HepG2 (cell line): ENCODE data around the gene APOM. TPM values are rescaled to one million over a fixed set of nuclear protein-coding genes. Genes with fewer than 3 reads are reported as not detected.

ENCODE experiments used
- ASH2L ChIP-seq: fragments of 300-600, 200-600 bp; sonication (generic); IDR thresholded peaks from 2 replicates; pipeline ENCODE4 v1.7.0; 2017; ENCODE audit warnings: low read depth, mild to moderate bottlenecking, moderate library complexity, mixed read lengths, low read length; ENCODE audit not compliant: insufficient read length
- CEBPB ChIP-seq: IDR thresholded peaks from 2 replicates; pipeline ENCODE4 v1.6.1; 2011; ENCODE audit warnings: low read depth, low read length, improper control_type of control experiment, borderline replicate concordance
- EP300 ChIP-seq, 3 experiments: sonication (generic) in 1 of 3; formaldehyde crosslinking in 1 of 3; IDR thresholded peaks; 2 replicates each; pipeline versions ENCODE4 v1.5.1 to v1.6.1; 2011 to 2020; ENCODE audit warnings: low read depth in 2 of 3, low read length in 2 of 3, borderline replicate concordance in 1 of 3, improper control_type of control experiment in 1 of 3, mild to moderate bottlenecking in 1 of 3, missing genetic modification reagents in 1 of 3, moderate library complexity in 1 of 3
- GATAD2A ChIP-seq: IDR thresholded peaks from 2 replicates; pipeline ENCODE4 v1.6.1; 2016
- KDM5B ChIP-seq: sonication (generic); formaldehyde crosslinking; IDR thresholded peaks from 2 replicates; pipeline ENCODE4 v1.4.0; 2020; ENCODE audit warnings: missing genetic modification reagents, mild to moderate bottlenecking, borderline replicate concordance
- PHF21A ChIP-seq: sonication (generic); formaldehyde crosslinking; IDR thresholded peaks from 2 replicates; pipeline ENCODE4 v1.5.0; 2020; ENCODE audit warnings: mild to moderate bottlenecking, missing genetic modification reagents
- PHF5A ChIP-seq: IDR thresholded peaks from one replicate; pipeline ENCODE4 v1.6.1; 2018; ENCODE audit warnings: low read depth, missing genetic modification reagents; ENCODE audit not compliant: unreplicated experiment
- POLR2A ChIP-seq, 2 experiments: IDR thresholded peaks; 2 replicates each; pipeline ENCODE4 v1.6.1; 2011; ENCODE audit warnings: low read depth in 2 of 2, low read length in 2 of 2, mild to moderate bottlenecking in 1 of 2, moderate library complexity in 1 of 2; ENCODE audit not compliant: insufficient read depth in 1 of 2
- SAP130 ChIP-seq: IDR thresholded peaks from 2 replicates; pipeline ENCODE4 v1.6.1; 2016; ENCODE audit warnings: low read depth
- TBL1XR1 ChIP-seq: fragments of 150-350 bp; IDR thresholded peaks from 2 replicates; pipeline ENCODE4 v1.6.1; 2014; ENCODE audit warnings: borderline replicate concordance, low read length; ENCODE audit not compliant: partially characterized antibody
- THAP11 ChIP-seq: IDR thresholded peaks from 2 replicates; pipeline ENCODE4 v1.6.1; 2016; ENCODE audit warnings: missing biosample characterization, missing genetic modification reagents
- ZMYM2 ChIP-seq: sonication (generic); formaldehyde crosslinking; IDR thresholded peaks from 2 replicates; pipeline ENCODE4 v1.8.0; 2022; ENCODE audit warnings: mild to moderate bottlenecking, missing genetic modification reagents
- ZSCAN20 ChIP-seq: sonication (generic); formaldehyde crosslinking; IDR thresholded peaks from 2 replicates; pipeline ENCODE4 v1.4.0; 2020; ENCODE audit warnings: missing genetic modification reagents, mild to moderate bottlenecking, borderline replicate concordance
- polyA plus RNA-seq, 8 experiments: library from polyadenylated mRNA; depleted of rRNA in 3 of 8; stranded (reverse) in 7 of 8; unstranded in 1 of 8; fragments of >200 nt; fragmentation: Illumina TruSeq in 4 of 8; extraction: Trizol in 4 of 8; gene quantifications; 2 replicates each; pipeline versions ENCODE4 v1.2.1 to v1.2.3, GENCODE V29; 2011 to 2016; ENCODE audit warnings: low read depth in 4 of 8, missing spikeins in 1 of 8, mixed read lengths in 1 of 8; ENCODE audit not compliant: insufficient read depth in 1 of 8
- total RNA-seq, 5 experiments: library from RNA; depleted of rRNA; stranded (reverse); fragments of >200 nt; fragmentation: Illumina TruSeq; extraction: Trizol; gene quantifications; 2 replicates each; pipeline ENCODE4 v1.2.3, GENCODE V29; 2016; ENCODE audit warnings: low read depth in 1 of 5
- TF ChIP-seq, protein P1 (sequence below): sonication (generic); formaldehyde crosslinking; IDR thresholded peaks from 2 replicates; pipeline ENCODE4 v1.5.0; 2020; ENCODE audit warnings: mild to moderate bottlenecking, missing genetic modification reagents
- TF ChIP-seq, protein P2 (sequence below): sonication (generic); formaldehyde crosslinking; conservative IDR thresholded peaks from 2 replicates; pipeline ENCODE4 v1.4.0; 2020; ENCODE audit warnings: mild to moderate bottlenecking, missing genetic modification reagents, moderate library complexity
- TF ChIP-seq, protein P3 (sequence below): sonication (generic); formaldehyde crosslinking; IDR thresholded peaks from 2 replicates; pipeline ENCODE4 v1.4.0; 2020; ENCODE audit warnings: missing genetic modification reagents, mild to moderate bottlenecking, borderline replicate concordance
- TF ChIP-seq, protein P4 (sequence below): sonication (generic); formaldehyde crosslinking; IDR thresholded peaks from 2 replicates; pipeline ENCODE4 v1.4.0; 2020; ENCODE audit warnings: missing genetic modification reagents
- TF ChIP-seq, protein P5 (sequence below): sonication (generic); formaldehyde crosslinking; IDR thresholded peaks from 2 replicates; pipeline ENCODE4 v1.5.0; 2020; ENCODE audit warnings: mild to moderate bottlenecking, missing genetic modification reagents, borderline replicate concordance

APOM gene
- total and polyA plus RNA-seq, 2 of the 13 experiments (the other 11 are each of a cell fraction or from before 2014, with no cell fraction given), result 98.2 to 1,140 TPM

DNA sequence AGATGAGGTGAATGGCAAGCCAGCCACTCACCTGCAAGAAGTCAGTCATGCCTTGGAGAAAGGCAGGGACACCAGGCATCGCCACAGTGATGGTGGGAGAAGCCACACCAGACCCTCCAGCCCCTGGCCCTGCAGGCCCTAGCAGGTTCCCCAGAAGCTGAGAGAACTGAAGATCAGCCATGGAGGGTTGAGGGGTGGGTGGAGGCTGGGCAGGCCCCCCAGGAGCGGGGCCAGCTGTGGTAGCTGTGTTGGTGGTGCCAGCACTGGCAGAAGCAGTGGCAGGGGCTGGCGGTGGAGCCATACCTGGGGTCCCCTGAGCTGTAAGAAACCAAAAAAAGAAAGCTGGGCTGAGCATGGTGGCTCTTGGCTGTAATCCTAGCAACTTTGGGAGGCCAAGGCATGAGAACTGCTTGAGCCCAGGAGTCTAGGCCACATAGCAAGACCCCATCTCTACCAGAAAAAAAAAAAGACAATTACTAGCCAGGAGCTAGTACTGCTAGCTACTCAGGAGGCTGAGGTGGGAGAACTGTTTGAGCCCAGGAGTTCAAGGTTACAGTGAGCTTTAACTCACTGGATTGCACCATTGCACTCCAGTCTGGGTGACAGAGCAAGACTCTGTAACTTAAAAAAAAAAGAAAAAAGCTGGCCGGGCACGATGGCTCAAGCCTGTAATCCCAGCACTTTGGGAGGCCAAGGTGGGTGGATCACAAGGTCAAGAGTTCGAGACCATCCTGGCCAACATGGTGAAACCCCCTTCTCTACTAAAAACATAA is 12.7 kb upstream of the APOM start (continued):
- TF ChIP-seq ZSCAN20, result no peak
- TF ChIP-seq, protein P1, sequence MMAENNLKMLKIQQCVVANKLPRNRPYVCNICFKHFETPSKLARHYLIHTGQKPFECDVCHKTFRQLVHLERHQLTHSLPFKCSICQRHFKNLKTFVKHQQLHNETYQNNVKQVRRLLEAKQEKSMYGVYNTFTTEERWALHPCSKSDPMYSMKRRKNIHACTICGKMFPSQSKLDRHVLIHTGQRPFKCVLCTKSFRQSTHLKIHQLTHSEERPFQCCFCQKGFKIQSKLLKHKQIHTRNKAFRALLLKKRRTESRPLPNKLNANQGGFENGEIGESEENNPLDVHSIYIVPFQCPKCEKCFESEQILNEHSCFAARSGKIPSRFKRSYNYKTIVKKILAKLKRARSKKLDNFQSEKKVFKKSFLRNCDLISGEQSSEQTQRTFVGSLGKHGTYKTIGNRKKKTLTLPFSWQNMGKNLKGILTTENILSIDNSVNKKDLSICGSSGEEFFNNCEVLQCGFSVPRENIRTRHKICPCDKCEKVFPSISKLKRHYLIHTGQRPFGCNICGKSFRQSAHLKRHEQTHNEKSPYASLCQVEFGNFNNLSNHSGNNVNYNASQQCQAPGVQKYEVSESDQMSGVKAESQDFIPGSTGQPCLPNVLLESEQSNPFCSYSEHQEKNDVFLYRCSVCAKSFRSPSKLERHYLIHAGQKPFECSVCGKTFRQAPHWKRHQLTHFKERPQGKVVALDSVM, result peak; percentile 24; the same call in 1 of the 2 replicates
- 0 out of 4 replicates have a peak, but pooled peaks of 1 of the 2 experiments have one; percentile 7 for TF ChIP-seq EP300 (IDR thresholded peaks at IDR 0.05; ENCODE audit: low read depth in 2 of 2, low read length in 2 of 2)
- no peak for TF ChIP-seq EP300 (CRISPR knock-in tag; IDR thresholded peaks at IDR 0.05; ENCODE audit: borderline replicate concordance)
- TF ChIP-seq SAP130, result peak; percentile 30; the same call in 1 of the 2 replicates
- no peak for TF ChIP-seq PHF5A (CRISPR knock-in tag)
- TF ChIP-seq, protein P2, sequence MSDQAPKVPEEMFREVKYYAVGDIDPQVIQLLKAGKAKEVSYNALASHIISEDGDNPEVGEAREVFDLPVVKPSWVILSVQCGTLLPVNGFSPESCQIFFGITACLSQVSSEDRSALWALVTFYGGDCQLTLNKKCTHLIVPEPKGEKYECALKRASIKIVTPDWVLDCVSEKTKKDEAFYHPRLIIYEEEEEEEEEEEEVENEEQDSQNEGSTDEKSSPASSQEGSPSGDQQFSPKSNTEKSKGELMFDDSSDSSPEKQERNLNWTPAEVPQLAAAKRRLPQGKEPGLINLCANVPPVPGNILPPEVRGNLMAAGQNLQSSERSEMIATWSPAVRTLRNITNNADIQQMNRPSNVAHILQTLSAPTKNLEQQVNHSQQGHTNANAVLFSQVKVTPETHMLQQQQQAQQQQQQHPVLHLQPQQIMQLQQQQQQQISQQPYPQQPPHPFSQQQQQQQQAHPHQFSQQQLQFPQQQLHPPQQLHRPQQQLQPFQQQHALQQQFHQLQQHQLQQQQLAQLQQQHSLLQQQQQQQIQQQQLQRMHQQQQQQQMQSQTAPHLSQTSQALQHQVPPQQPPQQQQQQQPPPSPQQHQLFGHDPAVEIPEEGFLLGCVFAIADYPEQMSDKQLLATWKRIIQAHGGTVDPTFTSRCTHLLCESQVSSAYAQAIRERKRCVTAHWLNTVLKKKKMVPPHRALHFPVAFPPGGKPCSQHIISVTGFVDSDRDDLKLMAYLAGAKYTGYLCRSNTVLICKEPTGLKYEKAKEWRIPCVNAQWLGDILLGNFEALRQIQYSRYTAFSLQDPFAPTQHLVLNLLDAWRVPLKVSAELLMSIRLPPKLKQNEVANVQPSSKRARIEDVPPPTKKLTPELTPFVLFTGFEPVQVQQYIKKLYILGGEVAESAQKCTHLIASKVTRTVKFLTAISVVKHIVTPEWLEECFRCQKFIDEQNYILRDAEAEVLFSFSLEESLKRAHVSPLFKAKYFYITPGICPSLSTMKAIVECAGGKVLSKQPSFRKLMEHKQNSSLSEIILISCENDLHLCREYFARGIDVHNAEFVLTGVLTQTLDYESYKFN, result peak; percentile 57
- TF ChIP-seq CEBPB, result peak; percentile 77; the same call in 1 of the 2 replicates
- TF ChIP-seq ZMYM2, result no peak
- TF ChIP-seq, protein P3, sequence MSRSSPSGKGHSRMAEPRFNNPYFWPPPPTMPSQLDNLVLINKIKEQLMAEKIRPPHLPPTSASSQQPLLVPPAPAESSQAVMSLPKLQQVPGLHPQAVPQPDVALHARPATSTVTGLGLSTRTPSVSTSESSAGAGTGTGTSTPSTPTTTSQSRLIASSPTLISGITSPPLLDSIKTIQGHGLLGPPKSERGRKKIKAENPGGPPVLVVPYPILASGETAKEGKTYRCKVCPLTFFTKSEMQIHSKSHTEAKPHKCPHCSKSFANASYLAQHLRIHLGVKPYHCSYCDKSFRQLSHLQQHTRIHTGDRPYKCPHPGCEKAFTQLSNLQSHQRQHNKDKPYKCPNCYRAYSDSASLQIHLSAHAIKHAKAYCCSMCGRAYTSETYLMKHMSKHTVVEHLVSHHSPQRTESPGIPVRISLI (CRISPR knock-in tag), result peak; percentile 88
- TF ChIP-seq THAP11 (CRISPR knock-in tag), result peak; percentile 32; the same call in 1 of the 2 replicates
- TF ChIP-seq KDM5B (CRISPR knock-in tag), result 0 out of 2 replicates have a peak, but pooled peaks have one; percentile 24
- no peak for TF ChIP-seq TBL1XR1
- TF ChIP-seq, protein P4, sequence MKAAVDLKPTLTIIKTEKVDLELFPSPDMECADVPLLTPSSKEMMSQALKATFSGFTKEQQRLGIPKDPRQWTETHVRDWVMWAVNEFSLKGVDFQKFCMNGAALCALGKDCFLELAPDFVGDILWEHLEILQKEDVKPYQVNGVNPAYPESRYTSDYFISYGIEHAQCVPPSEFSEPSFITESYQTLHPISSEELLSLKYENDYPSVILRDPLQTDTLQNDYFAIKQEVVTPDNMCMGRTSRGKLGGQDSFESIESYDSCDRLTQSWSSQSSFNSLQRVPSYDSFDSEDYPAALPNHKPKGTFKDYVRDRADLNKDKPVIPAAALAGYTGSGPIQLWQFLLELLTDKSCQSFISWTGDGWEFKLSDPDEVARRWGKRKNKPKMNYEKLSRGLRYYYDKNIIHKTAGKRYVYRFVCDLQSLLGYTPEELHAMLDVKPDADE (CRISPR knock-in tag), result no peak
- TF ChIP-seq, protein P5, sequence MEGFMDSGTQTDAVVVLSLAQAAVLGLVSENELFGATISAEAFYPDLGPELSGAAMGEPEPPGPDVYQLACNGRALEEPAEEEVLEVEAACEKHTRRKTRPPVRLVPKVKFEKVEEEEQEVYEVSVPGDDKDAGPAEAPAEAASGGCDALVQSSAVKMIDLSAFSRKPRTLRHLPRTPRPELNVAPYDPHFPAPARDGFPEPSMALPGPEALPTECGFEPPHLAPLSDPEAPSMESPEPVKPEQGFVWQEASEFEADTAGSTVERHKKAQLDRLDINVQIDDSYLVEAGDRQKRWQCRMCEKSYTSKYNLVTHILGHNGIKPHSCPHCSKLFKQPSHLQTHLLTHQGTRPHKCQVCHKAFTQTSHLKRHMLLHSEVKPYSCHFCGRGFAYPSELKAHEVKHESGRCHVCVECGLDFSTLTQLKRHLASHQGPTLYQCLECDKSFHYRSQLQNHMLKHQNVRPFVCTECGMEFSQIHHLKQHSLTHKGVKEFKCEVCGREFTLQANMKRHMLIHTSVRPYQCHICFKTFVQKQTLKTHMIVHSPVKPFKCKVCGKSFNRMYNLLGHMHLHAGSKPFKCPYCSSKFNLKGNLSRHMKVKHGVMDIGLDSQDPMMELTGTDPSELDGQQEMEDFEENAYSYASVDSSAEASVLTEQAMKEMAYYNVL (CRISPR knock-in tag), result no peak
- TF ChIP-seq POLR2A (IDR thresholded peaks at IDR 0.05; ENCODE audit: insufficient read depth in 1 of 2, low read depth in 2 of 2, low read length in 2 of 2), result no peak
- 0 out of 2 replicates have a peak, but pooled peaks have one; percentile 30 for TF ChIP-seq PHF21A (CRISPR knock-in tag)
- no peak for TF ChIP-seq ASH2L
- peak; percentile 69; the same call in 1 of the 2 replicates for TF ChIP-seq GATAD2A (CRISPR knock-in tag)
